OCI-M2 (cell line): Measurements from ENCODE around the gene OR2F2.

Experiments used
- DNase-seq: peaks from one replicate; lab custom pipeline; 2025; ENCODE audit not compliant: unreplicated experiment; lab: John Stamatoyannopoulos, UW

The OR2F2 gene, protein sequence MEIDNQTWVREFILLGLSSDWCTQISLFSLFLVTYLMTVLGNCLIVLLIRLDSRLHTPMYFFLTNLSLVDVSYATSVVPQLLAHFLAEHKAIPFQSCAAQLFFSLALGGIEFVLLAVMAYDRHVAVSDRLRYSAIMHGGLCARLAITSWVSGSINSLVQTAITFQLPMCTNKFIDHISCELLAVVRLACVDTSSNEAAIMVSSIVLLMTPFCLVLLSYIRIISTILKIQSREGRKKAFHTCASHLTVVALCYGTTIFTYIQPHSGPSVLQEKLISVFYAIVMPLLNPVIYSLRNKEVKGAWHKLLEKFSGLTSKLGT

DNA sequence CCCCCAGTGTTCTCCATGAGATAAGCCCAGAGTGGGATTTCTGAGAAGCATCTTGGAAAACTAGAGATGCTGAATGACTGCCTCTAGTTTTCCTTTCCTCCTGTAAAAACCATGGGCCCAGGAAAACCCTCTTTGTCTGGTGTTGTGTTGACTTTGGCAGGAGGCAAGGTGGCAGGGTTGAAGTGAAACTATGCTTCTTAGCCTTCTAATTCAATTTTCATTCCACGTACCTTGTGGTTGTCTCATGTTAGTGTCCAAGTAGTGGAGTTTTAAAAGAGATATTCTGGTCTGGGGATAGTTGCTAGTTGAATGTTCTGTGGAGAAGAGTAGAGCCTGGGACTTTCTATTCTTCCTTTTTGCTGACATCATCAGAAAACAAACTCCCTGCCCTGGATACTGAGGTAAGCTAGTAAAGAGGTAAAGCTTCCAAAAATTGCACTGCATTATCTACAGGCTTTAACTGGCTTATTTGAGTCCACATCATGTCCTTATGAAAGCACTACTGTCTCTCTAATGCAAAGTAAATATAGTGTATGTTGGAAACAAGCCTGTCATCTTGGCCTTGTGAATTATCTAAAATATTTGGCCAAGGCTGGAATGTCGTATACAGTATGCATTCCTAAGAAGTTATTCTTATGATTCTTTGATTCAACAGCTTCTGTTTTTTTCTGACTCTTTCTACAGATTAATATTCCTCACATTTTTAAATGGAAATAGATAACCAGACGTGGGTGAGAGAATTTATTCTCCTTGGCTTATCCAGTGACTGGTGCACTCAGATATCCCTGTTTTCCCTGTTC, at the start of gene OR2F2:
Gene OR2F2, plus strand, starts transcription at position 708 of the 800 bp plus-strand sequence. Its CDS starts 0 bp downstream, at position 708.
- no peak for DNase-seq

- no peak for DNase-seq
Measured at GRCh38 chr7:143885951-143886350, 49.1 kb upstream of the OR2F2 start.

GRCh38 chr7:143886826-143887477, 48.1 kb upstream of the OR2F2 start:
- DNase-seq, result no peak

DNA sequence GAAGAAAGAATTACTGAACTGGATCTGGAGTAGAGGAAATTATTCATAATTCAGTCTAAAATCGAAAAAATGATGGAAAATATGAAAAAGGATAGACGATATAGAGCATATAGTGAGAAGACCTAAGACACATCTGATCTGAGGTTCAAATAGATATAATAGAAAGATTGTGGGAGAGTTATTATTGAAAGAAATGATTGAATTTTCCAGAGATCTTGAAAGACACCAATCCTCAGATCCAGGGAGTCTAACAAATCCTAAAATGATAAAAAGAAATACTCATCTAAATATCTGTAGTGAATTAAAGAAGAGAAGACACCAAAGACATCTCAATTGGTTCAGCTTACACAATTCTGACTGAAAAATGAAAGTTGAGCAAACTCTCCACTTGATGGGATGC, 46.0 kb upstream of the OR2F2 start:
- DNase-seq, result no peak

- DNase-seq, result no peak
Measured at GRCh38 chr7:143890558-143890957, 44.5 kb upstream of the OR2F2 start.

DNA sequence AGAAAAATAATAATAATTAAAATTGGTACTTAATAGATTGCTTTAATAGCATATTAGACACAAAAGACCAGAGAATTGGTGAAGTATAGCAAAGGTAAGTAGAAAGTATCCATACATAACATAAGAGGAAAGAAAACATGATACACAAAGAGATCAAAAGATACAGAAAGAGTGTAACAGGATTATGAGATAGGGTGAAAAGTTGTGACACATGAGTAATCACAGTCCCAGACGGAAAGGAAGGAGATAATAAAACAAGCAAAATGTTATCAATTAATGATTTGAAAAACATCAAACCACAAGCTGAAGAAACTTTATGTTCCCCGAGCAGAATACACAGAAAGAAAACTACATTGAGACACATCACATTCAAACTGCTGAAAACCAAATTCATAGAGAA, 43.6 kb upstream of the OR2F2 start:
- no peak for DNase-seq

GRCh38 chr7:143892527-143893300, 42.3 kb upstream of the OR2F2 start:
- DNase-seq, result no peak

GRCh38 chr7:143896667-143897066, 38.4 kb upstream of the OR2F2 start:
- DNase-seq, result no peak

- no peak for DNase-seq
Measured at GRCh38 chr7:143898810-143899209, 36.2 kb upstream of the OR2F2 start.

DNA sequence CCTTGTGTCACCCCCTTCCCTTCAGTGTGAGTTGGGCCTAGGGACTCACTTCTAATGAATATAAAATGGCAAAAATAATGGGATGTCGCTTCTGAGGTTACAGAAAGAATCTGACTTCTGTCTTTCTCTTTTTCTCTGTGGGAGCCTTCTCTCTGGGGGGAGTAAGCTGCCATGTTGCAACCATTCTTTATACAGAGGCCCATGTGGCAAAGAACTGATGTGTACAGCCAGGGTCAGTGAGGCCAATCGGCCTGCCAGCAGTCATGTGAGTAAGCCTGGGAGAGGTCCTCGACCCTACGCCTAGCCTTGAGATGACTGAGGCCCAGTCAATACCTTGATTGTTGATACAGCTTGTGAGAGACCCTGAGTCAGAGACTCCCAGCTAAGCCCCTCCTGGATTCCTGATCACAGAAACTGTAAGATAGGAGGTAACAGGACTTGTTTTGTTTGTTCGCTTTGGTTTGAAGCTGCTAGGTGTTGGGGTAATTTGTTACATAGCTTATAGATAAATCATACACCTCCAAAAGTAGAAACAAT, 34.7 kb upstream of the OR2F2 start:
- no peak for DNase-seq

DNA sequence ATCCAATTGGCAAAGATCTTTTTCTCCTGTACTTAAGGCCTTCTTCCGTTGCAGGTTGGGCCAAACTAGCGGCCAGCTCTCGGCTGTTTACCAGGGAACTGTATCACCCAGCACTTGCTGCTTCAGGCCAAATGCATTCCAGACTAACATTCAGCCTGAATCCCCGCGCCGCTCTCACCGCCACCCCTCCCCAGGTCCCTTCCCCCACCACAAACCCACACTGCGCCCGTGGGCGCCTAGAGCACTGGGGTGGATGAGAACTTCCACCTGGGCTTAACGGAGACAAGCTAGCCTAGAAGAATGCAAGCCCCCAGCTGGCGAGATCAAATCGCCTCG, 33.7 kb upstream of the OR2F2 start:
- DNase-seq, result no peak

DNA sequence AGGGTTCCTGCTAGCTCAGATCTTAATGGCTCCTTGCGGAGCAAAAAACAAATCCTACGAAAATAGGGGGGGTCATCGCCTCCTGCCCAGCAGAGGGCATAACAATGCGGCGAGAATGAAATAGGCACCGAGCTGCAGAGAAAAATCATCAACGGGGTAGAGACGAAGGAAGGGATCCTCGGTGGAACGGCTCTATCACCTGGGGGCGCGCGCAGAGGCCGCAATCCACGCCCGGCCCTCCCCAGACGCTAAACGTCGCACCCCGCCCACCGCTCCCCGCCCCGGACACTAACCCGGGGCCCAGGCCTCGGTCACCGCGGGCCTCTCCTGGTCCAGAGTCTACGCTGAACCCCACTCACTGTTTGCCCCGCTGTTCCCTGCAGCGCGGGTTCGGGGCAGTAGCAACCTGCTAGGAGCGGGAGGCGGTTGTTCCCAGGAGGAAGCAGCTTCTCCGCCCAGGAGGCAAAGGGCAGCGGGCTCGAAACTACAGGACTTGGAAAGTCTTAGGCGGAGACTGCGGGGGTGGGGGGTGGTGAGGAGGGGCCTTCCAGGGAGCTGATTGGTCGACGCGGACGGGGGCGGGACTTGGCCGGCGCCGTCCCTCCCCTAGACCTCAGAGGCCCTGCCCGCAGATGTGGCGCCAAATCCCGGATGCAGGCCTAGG, 33.2 kb upstream of the OR2F2 start, which contains the start of gene TCAF1:
Gene TCAF1, minus strand, starts transcription at position 509 of the 664 bp plus-strand sequence. CDS start 25,568 bp downstream, outside the sequence.
- peak; percentile 93 for DNase-seq

DNA sequence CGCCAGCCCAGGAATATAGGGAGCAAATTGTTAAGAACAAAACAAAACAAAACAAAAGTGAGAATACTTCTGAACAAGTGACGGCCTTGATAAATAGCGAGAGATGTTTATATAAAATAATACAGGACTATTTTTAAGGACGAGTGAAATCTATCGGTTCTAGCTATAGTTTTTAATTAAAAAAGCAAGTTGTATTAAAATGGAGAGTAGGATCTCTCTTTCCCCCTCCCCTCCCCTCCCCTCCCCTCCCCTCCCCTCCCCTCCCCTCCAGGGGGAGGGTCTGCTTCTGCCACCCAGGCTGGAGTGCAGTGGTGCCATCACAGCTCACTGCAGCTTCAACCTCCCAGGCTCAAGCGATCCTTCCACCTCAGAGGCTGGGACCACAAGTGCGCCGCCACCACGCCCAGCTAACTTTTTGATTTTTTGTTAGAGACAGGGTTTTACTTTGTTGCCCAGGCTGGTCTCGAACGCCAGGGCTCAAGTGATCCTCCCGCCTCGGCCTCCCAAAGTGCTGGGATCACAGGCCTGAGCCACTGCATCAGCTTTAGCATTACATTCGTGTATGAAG, 32.6 kb upstream of the OR2F2 start:
- DNase-seq, result no peak

DNA sequence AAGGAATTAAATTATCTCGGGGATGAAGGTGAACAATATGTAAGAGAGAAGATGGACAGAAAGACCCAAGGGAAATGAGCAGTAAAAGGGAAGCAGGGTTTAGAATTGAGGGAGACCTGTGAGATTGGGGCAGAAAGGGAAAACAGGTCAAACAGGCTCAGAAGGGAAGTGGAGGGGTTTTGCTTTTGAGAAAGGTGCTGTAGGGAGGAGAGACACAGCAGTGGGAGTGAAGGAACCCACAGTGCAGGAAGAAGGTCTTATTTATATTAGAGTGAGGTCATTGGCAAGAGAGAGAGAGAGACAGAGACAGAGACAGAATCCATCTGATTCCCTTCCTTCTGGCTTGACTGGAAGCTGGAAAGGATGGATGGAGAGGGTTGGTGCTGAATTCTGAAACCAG, 29.5 kb upstream of the OR2F2 start:
- DNase-seq, result no peak

DNA sequence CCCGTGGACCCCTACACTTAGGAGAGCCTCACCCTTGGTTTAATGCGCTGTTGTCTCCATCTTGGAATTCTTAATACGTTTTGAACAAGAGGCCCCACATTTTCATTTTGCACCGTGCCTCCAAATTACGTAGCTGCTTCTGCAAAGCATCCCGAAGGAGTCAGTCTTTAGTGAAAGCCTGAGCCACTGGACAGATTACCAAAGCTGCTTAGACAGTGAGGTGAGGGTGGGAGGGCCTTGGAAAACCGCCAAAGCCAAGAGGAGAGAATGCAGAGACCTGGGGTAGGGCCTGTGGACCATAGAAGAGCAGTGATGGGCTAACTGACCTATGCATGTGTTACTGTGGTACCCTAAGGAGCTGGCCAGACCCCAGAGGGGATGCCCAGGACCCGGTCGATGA, 28.9 kb upstream of the OR2F2 start:
- no peak for DNase-seq

DNA sequence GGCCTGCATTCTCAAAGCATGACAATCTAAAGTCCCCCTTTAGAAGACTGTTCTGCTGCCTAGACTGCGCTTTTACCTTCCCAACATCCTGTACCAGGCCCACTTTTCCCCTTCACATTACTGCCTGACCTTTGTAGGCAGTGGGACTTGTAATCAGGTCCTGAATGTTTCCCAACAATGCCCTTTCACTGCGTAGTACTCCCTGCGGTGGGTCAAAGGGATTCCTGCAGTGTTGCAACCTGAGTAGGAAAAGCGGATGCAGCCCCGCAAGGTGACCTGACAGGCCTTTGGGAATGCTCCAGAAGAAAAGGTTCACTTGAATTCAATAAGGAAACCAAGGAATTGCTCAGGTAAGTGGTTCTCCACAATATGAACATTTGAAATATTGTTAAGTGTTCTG, 28.1 kb upstream of the OR2F2 start:
- DNase-seq, result no peak

DNA sequence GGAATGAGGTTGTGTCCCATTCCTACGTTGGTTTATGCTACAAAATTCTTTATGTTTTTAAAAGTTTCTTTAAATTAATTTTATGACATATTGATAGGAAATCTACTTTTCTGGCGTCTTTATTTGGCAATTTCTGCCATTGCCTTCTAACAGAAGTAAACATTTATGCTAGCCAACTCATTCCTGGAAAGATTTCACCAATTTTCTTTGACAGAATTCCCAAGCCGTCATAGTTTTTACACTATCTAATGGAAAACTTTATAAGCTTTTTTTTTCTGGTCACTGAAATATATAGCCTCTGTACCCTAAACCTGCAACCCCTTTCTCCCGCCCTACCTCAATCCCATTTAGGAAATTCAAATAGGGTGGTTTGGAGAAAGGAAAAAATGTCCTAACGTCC, 26.9 kb upstream of the OR2F2 start:
- no peak for DNase-seq

- no peak for DNase-seq
Measured at GRCh38 chr7:143909863-143910262, 25.2 kb upstream of the OR2F2 start.

DNA sequence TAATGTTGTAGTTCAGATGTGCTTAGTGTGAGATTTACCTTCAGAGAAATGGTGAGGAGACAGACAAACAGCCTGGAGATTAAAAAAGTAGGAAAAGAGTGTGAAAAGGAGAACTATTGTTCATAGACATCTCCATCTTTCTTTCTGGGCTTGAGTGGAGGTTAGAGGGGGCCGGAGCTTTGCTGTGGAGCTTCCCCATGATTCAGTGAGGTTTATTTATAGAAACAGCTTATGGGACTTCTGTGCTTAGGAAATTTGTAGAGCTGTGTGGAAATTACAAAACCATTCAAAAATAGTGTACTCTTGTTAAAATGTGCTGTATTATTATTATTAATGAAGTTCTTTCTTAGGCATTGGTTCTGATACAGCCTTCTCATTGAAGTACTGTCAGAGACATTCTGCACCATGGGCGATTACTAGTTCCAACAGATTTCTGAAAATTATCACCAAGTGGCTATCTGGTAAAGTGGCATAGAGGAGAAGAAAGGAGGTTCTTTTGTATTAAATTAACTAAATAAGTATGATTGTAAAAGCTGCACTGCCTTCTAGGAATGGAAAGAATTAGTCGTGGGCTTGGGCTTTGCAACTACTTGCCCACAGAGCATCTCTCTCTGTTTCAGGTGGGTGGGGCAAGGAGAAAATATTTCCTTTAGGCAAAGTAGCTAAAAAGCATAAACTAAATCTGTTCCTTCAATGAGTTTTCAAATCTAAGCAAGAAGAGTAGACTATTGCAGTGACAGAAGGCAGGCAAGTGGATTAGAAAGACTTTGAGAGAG, 24.4 kb upstream of the OR2F2 start:
- no peak for DNase-seq
